Pancreas (tissue), 10 donors: ENCODE results near the gene RPL10. TPM values are rescaled to one million over a fixed set of nuclear protein-coding genes. Genes with fewer than 3 reads are reported as not detected.
"Not testable (repeated sequence)": the region's sequence is repeated elsewhere in the genome, so short reads cannot be mapped to it uniquely, and the experiment has no call there.

Source experiments
- ATAC-seq, 4 donors: fragments of 200-7000 bp; cut with Tn5 transposase; one replicate each; pipeline versions ENCODE4 v1.8.0 to v1.9.1; 2020; ENCODE audit warnings: mild to moderate bottlenecking in 4 of 4, moderate library complexity in 4 of 4
- DNase-seq, 6 donors: peaks; one replicate each; pipeline ENCODE4 v3.0.0-alpha.2; 2020
- FAIRE-seq: peaks from 2 replicates; lab custom pipeline; 2012; peaks lifted over from hg19 to GRCh38; lab: Jason Lieb, UNC
- H3K27ac ChIP-seq, 4 donors: fragments of 200-600 bp; sonication (generic); 1 replicate in 3 of 4; 2 replicates in 1 of 4; pipeline versions ENCODE4 v1.5.0 to v1.8.0; 2020
- H3K27me3 ChIP-seq, 4 donors: fragments of 200-600 bp; one replicate each; pipeline ENCODE4 v1.8.0; 2021
- H3K36me3 ChIP-seq, 3 donors: fragments of 200-600 bp; sonication (generic) in 1 of 3; one replicate each; pipeline versions ENCODE4 v1.5.0 to v1.8.0; 2020 to 2021
- H3K4me1 ChIP-seq, 3 donors: fragments of 200-600 bp; one replicate each; pipeline ENCODE4 v1.8.0; 2021
- H3K4me3 ChIP-seq, 4 donors: fragments of 200-600 bp; sonication (generic) in 2 of 4; one replicate each; pipeline versions ENCODE4 v1.5.0 to v1.8.0; 2020 to 2021
- H3K9me3 ChIP-seq, 4 donors: fragments of 200-600 bp; one replicate each; pipeline ENCODE4 v1.8.0; 2021
- CTCF ChIP-seq, 4 donors: fragments of 200-600 bp; sonication (generic) in 3 of 4; IDR thresholded peaks; one replicate each; pipeline versions ENCODE4 v1.5.0 to v1.8.0; 2021; ENCODE audit warnings: antibody characterized with exemption in 4 of 4
- WGBS, 2 donors: extraction: QIAGEN DNeasy Blood & Tissue Kit; methylation state at CpG; one replicate each; pipeline ENCODE4 v1.1.7; 2013; 5-methylcytosine and 5-hydroxymethylcytosine counted together
- intact Hi-C, 3 donors: fragments of 100-400 bp; cut with DNase I; formaldehyde crosslinking; loops; one replicate each; pipeline versions ENCODE4 v1.11.1 to v1.14.2; 2022
- polyA plus RNA-seq, 2 donors: library from polyadenylated mRNA; stranded (reverse); fragments of 200-250 nt; gene quantifications; one replicate each; pipeline ENCODE4 v1.2.3, GENCODE V29; 2013
- total RNA-seq, 6 donors: library from RNA; stranded (reverse); fragmentation: NEBNext Ultra II Directional in 4 of 6; extraction: Animal tissue kit (Norgen Biotek cat#: 25700) in 4 of 6; gene quantifications; one replicate each; pipeline versions ENCODE4 v1.2.1 to v1.2.4, GENCODE V29; 2021 to 2023
- donor health status: healthy with polysubstance abuse.
- donor health status: DM: no; HTN: no; CAD: no; lungs with moderate emphysema.
- donor health status: DM: no; HTN: no; CAD: no.
- donor health status: control.
- donor health status: control.
- donor health status: Bipolar disorder and iron deficiency.
- donor health status: DM: yes; HTN: yes; CAD: no.
- donor health status: DM: no; HTN: no; CAD: no.
- donor health status: DM: no; HTN: no; CAD: no.
- donor health status: DM: yes; HTN: yes; CAD: no.

RPL10 gene
- total and polyA plus RNA-seq, 8 donors, result 2,194 to 4,058 (median 3,145) TPM

- H3K27ac ChIP-seq, result no peak overlapping the region
These were observed 14.6 kb upstream of the RPL10 start for GRCh38 chrX:154383359-154384283.

GRCh38 chrX:154384284-154384892 is 13.8 kb upstream of the RPL10 start:
- intact Hi-C loops, result no loop called here
- DNase-seq, result peak in 1 of 6 donors; percentile 45
- no peak for TF ChIP-seq CTCF (IDR thresholded peaks at IDR 0.05)
- Histone ChIP-seq H3K27me3 (no peaks in the 10 kb centered on the region), H3K36me3 (no peaks in the 10 kb centered on the region), H3K4me1 (no peaks in the 10 kb centered on the region), H3K9me3 (no peaks in the 10 kb centered on the region), H3K4me3 (no peak overlapping the region), H3K27ac (no peak overlapping the region)
- ATAC-seq, result peak in 1 of 4 donors; percentile 26
- WGBS, 2 donors, result 18 to 51% methylated on average over 8 of the region's 8 CpGs
- FAIRE-seq, result no peak

More at GRCh38 chrX:154383359-154384283, 14.6 kb upstream of the RPL10 start:
- Histone ChIP-seq H3K9me3 (no peaks in the 10 kb centered on the region), H3K27me3 (no peaks in the 10 kb centered on the region), H3K4me1 (no peaks in the 10 kb centered on the region), H3K4me3 (no peak overlapping the region), H3K36me3 (no peaks in the 10 kb centered on the region)
- WGBS, 2 donors, result 56 to 59% methylated on average over 13 to 14 of the region's 14 CpGs
- ATAC-seq (no peak), FAIRE-seq (no peak), DNase-seq (peak in 1 of 6 donors; percentile 17)
- TF ChIP-seq CTCF (IDR thresholded peaks at IDR 0.05), result no peak
- intact Hi-C loops, result no loop called here

- FAIRE-seq, result not testable (repeated sequence)
- no CpG with 5 or more reads among the region's 20 CpGs for WGBS, 2 donors
These were observed 10.1 kb upstream of the RPL10 start for GRCh38 chrX:154388094-154388493.

GRCh38 chrX:154388649-154389048 is 9.5 kb upstream of the RPL10 start:
- peak in 2 of 4 donors; percentile 1 to 3 for ATAC-seq
- DNase-seq, H3K4me1 ChIP-seq, H3K4me3 ChIP-seq, H3K9me3 ChIP-seq, H3K36me3 ChIP-seq, H3K27me3 ChIP-seq, FAIRE-seq, intact Hi-C loops, H3K27ac ChIP-seq: not testable (repeated sequence)
- WGBS, 2 donors, result no CpG with 5 or more reads among the region's 16 CpGs

More at GRCh38 chrX:154388094-154388493, 10.1 kb upstream of the RPL10 start:
- H3K27me3 ChIP-seq, intact Hi-C loops, H3K4me3 ChIP-seq, H3K36me3 ChIP-seq, DNase-seq, H3K27ac ChIP-seq, H3K4me1 ChIP-seq, H3K9me3 ChIP-seq: not testable (repeated sequence)
- ATAC-seq, result peak; percentile 23 to 51 (median 38)

GRCh38 chrX:154389812-154390747 is 8.1 kb upstream of the RPL10 start:
- H3K27ac ChIP-seq, result peak overlapping the region in 1 of 4 donors; percentile 74
- H3K36me3 ChIP-seq, FAIRE-seq, H3K9me3 ChIP-seq, intact Hi-C loops, H3K27me3 ChIP-seq, DNase-seq, H3K4me3 ChIP-seq, H3K4me1 ChIP-seq: not testable (repeated sequence)
- ATAC-seq, result peak; percentile 86 to 90 (median 90)
- 0 to 28% methylated on average over 14 to 23 of the region's 121 CpGs for WGBS, 2 donors

GRCh38 chrX:154396363-154396762 is 1.8 kb upstream of the RPL10 start:
- peak overlapping the region in 3 of 4 donors; percentile 27 to 68 (median 58) for H3K4me3 ChIP-seq
- H3K27me3 ChIP-seq, ATAC-seq, intact Hi-C loops, FAIRE-seq, H3K9me3 ChIP-seq, H3K4me1 ChIP-seq, H3K36me3 ChIP-seq: not testable (repeated sequence)
- 28 to 63% methylated on average over 15 to 17 of the region's 17 CpGs for WGBS, 2 donors
- peak overlapping the region; percentile 95 to 98 (median 96) for H3K27ac ChIP-seq
- DNase-seq, result peak in 3 of 6 donors; percentile 20 to 43 (median 28)
